ENCODE measurements around the gene ARHGAP24.

ARHGAP24 gene

GRCh38 chr4:85933291-85933640, 458.3 kb downstream of the ARHGAP24 start:
- TF ChIP-seq TEAD4 (IDR thresholded peaks at IDR 0.05) (no peak), REST (IDR thresholded peaks at IDR 0.05; ENCODE audit: low read depth) (no peak), USF1 (IDR thresholded peaks at IDR 0.05) (no peak), ZBTB7A (IDR thresholded peaks at IDR 0.05; ENCODE audit: low read depth) (no peak), NFIC (IDR thresholded peaks at IDR 0.05) (no peak), RAD21 (IDR thresholded peaks at IDR 0.05; ENCODE audit: low read depth) (no peak), MAX (IDR thresholded peaks at IDR 0.05) (no peak), EP300 (IDR thresholded peaks at IDR 0.05; ENCODE audit: borderline replicate concordance) (no peak)

- TF ChIP-seq CEBPB (IDR thresholded peaks at IDR 0.05): no peak
- no peak for TF ChIP-seq REST (IDR thresholded peaks at IDR 0.05; ENCODE audit: low read depth)
- TF ChIP-seq ZBTB7A (IDR thresholded peaks at IDR 0.05; ENCODE audit: low read depth): no peak
- TF ChIP-seq NFIC (IDR thresholded peaks at IDR 0.05): no peak
- no peak for TF ChIP-seq TEAD4 (IDR thresholded peaks at IDR 0.05)
- no peak for TF ChIP-seq EP300 (IDR thresholded peaks at IDR 0.05; ENCODE audit: borderline replicate concordance)
- no peak for TF ChIP-seq USF1 (IDR thresholded peaks at IDR 0.05)
- no peak for TF ChIP-seq RAD21 (IDR thresholded peaks at IDR 0.05; ENCODE audit: low read depth)
- TF ChIP-seq YY1 (IDR thresholded peaks at IDR 0.05; ENCODE audit: low read depth): no peak
- no peak for TF ChIP-seq CREB1 (IDR thresholded peaks at IDR 0.05; ENCODE audit: low read depth)
- no peak for TF ChIP-seq TCF12 (IDR thresholded peaks at IDR 0.05; ENCODE audit: low read depth)
- no peak for TF ChIP-seq FOXM1 (IDR thresholded peaks at IDR 0.05; ENCODE audit: borderline replicate concordance, low read depth)
These were observed 462.6 kb downstream of the ARHGAP24 start for GRCh38 chr4:85937507-85937906.

GRCh38 chr4:85938062-85938461, 463.1 kb downstream of the ARHGAP24 start:
- TF ChIP-seq MAX (IDR thresholded peaks at IDR 0.05) (no peak), CREB1 (IDR thresholded peaks at IDR 0.05; ENCODE audit: low read depth) (no peak), TAF1 (IDR thresholded peaks at IDR 0.05; ENCODE audit: low read depth) (no peak), EP300 (IDR thresholded peaks at IDR 0.05; ENCODE audit: borderline replicate concordance) (no peak), YY1 (IDR thresholded peaks at IDR 0.05; ENCODE audit: low read depth) (no peak), CEBPB (IDR thresholded peaks at IDR 0.05) (no peak), FOXM1 (IDR thresholded peaks at IDR 0.05; ENCODE audit: borderline replicate concordance, low read depth) (no peak)

GRCh38 chr4:85938902-85939301, 464.0 kb downstream of the ARHGAP24 start:
- no peak for TF ChIP-seq TEAD4 (IDR thresholded peaks at IDR 0.05)
- TF ChIP-seq CREB1 (IDR thresholded peaks at IDR 0.05; ENCODE audit: low read depth): no peak
- TF ChIP-seq REST (IDR thresholded peaks at IDR 0.05; ENCODE audit: low read depth): no peak
- TF ChIP-seq EP300 (IDR thresholded peaks at IDR 0.05; ENCODE audit: borderline replicate concordance): no peak
- TF ChIP-seq TAF1 (IDR thresholded peaks at IDR 0.05; ENCODE audit: low read depth): no peak
- no peak for TF ChIP-seq MAX (IDR thresholded peaks at IDR 0.05)
- no peak for TF ChIP-seq NFIC (IDR thresholded peaks at IDR 0.05)
- no peak for TF ChIP-seq TCF12 (IDR thresholded peaks at IDR 0.05; ENCODE audit: low read depth)
- TF ChIP-seq YY1 (IDR thresholded peaks at IDR 0.05; ENCODE audit: low read depth): no peak
- TF ChIP-seq RAD21 (IDR thresholded peaks at IDR 0.05; ENCODE audit: low read depth): no peak
- TF ChIP-seq EGR1 (IDR thresholded peaks at IDR 0.05): no peak
- TF ChIP-seq ZBTB7A (IDR thresholded peaks at IDR 0.05; ENCODE audit: low read depth): no peak
- TF ChIP-seq CEBPB (IDR thresholded peaks at IDR 0.05): no peak
- TF ChIP-seq FOXM1 (IDR thresholded peaks at IDR 0.05; ENCODE audit: borderline replicate concordance, low read depth): no peak
